BLaER1 treated with 17β-estradiol and CSF1 and Interleukin-3, amounts not matched to agents 10 nM and 100 nM (cell line): ENCODE data around the gene C10orf71.

Source experiments
- H3K27ac ChIP-seq, 11 experiments: shearing (Covaris generic); formaldehyde crosslinking; 2 replicates each; pipeline ENCODE4 v1.8.1; 2022
- H3K27me3 ChIP-seq, 11 experiments: shearing (Covaris generic); formaldehyde crosslinking; 2 replicates each; pipeline ENCODE4 v1.8.1; 2022
- H3K36me3 ChIP-seq, 11 experiments: shearing (Covaris generic); formaldehyde crosslinking; 2 replicates each; pipeline ENCODE4 v1.8.1; 2022
- H3K4me1 ChIP-seq, 10 experiments: shearing (Covaris generic); formaldehyde crosslinking; 2 replicates each; pipeline ENCODE4 v1.8.1; 2022
- H3K4me2 ChIP-seq, 11 experiments: shearing (Covaris generic); formaldehyde crosslinking; 2 replicates each; pipeline ENCODE4 v1.8.1; 2022
- H3K4me3 ChIP-seq, 10 experiments: shearing (Covaris generic); formaldehyde crosslinking; 2 replicates each; pipeline ENCODE4 v1.8.1; 2022
- H3K9ac ChIP-seq, 11 experiments: shearing (Covaris generic); formaldehyde crosslinking; 2 replicates each; pipeline ENCODE4 v1.8.1; 2022
- H3K9me3 ChIP-seq, 11 experiments: shearing (Covaris generic); formaldehyde crosslinking; replicated peaks in 1 of 11; 2 replicates each; pipeline ENCODE4 v1.8.1; 2022
- H4K20me1 ChIP-seq, 11 experiments: shearing (Covaris generic); formaldehyde crosslinking; 2 replicates each; pipeline ENCODE4 v1.8.1; 2022
- Cebpa-rat ChIP-seq, 11 experiments: shearing (Covaris generic); IDR thresholded peaks; 2 replicates each; pipeline ENCODE4 v1.8.1; 2022

C10orf71 gene

DNA sequence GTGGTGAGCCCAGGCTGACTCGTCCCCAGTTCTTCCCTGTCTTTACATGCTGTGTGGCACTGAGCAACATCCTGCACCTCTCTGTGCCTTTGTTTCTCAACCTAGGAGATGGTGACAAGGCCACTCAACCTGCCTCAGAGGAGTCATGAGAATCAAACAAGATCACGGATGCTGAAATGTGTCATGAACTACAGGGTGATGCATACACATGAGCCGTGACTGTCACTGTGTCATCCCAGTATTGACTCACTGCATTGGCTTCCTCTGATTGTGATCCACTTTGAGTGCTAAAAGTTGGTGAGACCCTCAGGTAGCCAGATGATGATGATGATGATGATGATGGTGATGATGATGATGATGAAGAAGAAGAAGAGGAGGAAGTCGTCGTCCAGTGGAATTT is 11.5 kb downstream of the C10orf71 start:
- Histone ChIP-seq H3K36me3 (no peaks in the 10 kb centered on the region), H3K27ac (peak overlapping the region in 10 of 11 experiments; percentile 10 to 79 (median 66); a peak in 21 of 22 replicates), H3K4me3 (peak overlapping the region; percentile 21 to 60 (median 36); a peak in 17 of 20 replicates), H3K4me1 (peaks cover 48 to 63% (median 56%) of the 10 kb centered on the region in 10 experiments), H4K20me1 (peaks cover 0 to 4% (median 0%) of the 10 kb centered on the region in 11 experiments; a peak in 1 of 22 replicates), H3K4me2 (peak overlapping the region; percentile 74 to 95 (median 88)), H3K27me3 (no peaks in the 10 kb centered on the region), H3K9me3 (peaks cover 0 to 6% (median 0%) of the 10 kb centered on the region in 11 experiments; a peak in 1 of 22 replicates), H3K9ac (peak overlapping the region; percentile 13 to 71 (median 50); a peak in 21 of 22 replicates)
- no peak for TF ChIP-seq Cebpa-rat (IDR thresholded peaks at IDR 0.05)

DNA sequence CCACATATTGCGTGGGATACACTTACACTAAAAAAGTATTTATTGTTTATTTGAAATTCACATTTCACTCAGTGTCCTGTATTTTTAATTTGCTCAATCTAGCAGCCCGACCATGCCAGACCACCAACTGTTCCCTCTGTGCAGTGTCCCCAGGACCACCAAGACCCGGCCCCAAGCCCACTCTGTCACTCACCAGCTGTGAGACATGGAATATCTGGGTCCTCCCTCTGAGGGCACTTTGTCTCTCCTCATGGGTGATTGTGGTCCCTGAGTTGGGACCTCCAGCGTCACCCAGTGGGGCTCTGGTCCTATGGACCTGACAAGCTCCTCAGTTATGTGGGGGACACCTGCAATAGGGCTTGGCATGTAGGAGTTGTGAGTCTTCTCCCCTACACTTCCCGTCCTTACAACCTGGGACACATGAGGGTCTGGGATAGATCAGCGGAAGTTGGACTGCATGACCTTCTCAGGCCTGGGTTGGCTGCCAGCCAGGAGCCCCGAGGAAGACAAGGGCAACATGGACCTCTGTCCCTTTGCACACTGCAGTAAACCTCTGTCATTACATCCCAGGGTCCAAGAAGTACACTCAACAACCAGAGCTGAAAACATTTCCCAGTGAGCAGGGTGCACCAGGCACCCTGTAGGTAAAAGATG is 12.1 kb downstream of the C10orf71 start:
- H3K4me3 ChIP-seq = no peak overlapping the region
- TF ChIP-seq Cebpa-rat (IDR thresholded peaks at IDR 0.05) = no peak

DNA sequence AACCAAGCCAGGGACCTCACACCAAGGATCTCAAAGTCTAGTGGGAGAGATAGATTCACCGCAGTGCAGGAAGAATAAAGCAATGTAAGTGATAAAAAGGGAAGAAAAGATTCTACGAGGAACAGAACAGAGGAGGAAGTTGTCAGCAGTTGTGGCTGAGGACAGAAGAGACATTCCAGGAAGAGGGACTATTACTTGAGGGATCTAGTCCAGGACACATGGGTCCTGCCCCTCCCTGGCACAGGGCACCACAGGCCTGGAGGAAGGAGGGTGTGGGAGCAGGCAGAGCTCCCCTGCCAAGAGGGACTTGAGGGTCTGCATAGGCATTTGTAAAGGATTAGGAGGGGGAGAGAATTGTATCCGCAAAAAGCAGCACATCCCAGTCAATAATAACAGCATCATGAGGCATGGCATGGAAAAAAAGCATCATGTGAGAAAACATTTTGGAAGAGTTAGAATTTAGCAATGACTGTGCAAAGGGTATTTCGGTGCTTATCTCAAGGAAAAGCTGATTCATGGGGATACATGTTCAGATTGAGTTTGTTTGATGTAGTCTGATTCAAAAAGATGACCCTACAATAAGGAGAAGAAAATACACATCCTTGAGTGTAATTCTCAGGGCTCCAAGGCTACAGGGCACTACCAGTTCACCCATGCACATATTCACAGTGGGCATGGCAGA is 12.7 kb downstream of the C10orf71 start:
- Histone ChIP-seq H3K4me1 (peaks cover 48 to 62% (median 56%) of the 10 kb centered on the region in 10 experiments), H3K27me3 (no peaks in the 10 kb centered on the region), H3K4me3 (no peak overlapping the region), H3K36me3 (no peaks in the 10 kb centered on the region), H4K20me1 (peaks cover 0 to 4% (median 0%) of the 10 kb centered on the region in 11 experiments; a peak in 1 of 22 replicates), H3K27ac (peak overlapping the region in 2 of 11 experiments; percentile 30 to 35; a peak in 2 of 22 replicates), H3K9me3 (peaks cover 0 to 6% (median 0%) of the 10 kb centered on the region in 11 experiments; a peak in 1 of 22 replicates), H3K4me2 (peak overlapping the region; percentile 74 to 95 (median 88)), H3K9ac (0 out of 22 replicates have a peak overlapping the region, but pooled peaks of 1 of the 11 experiments have one; percentile 3)
- TF ChIP-seq Cebpa-rat (IDR thresholded peaks at IDR 0.05) = no peak

More for the DNA sequence above, 12.1 kb downstream of the C10orf71 start:
- Histone ChIP-seq H4K20me1 (peaks cover 0 to 4% (median 0%) of the 10 kb centered on the region in 11 experiments; a peak in 1 of 22 replicates), H3K36me3 (no peaks in the 10 kb centered on the region), H3K27me3 (no peaks in the 10 kb centered on the region), H3K9ac (peak overlapping the region in 1 of 11 experiments; percentile 47; a peak in 1 of 22 replicates), H3K4me2 (peak overlapping the region; percentile 74 to 95 (median 88)), H3K4me1 (peaks cover 48 to 63% (median 56%) of the 10 kb centered on the region in 10 experiments), H3K27ac (peak overlapping the region in 3 of 11 experiments; percentile 30 to 64 (median 35); a peak in 1 of 22 replicates), H3K9me3 (peaks cover 0 to 6% (median 0%) of the 10 kb centered on the region in 11 experiments; a peak in 1 of 22 replicates)

GRCh38 chr10:49312246-49312869 is 13.4 kb downstream of the C10orf71 start:
- Histone ChIP-seq H3K4me2 (peak overlapping the region in 6 of 11 experiments; percentile 77 to 95 (median 88); a peak in 11 of 22 replicates), H3K9ac (no peak overlapping the region), H3K36me3 (no peaks in the 10 kb centered on the region), H3K4me1 (peaks cover 48 to 59% (median 53%) of the 10 kb centered on the region in 10 experiments), H3K9me3 (peaks cover 0 to 6% (median 0%) of the 10 kb centered on the region in 11 experiments; a peak in 1 of 22 replicates), H3K27ac (no peak overlapping the region), H3K27me3 (no peaks in the 10 kb centered on the region), H3K4me3 (no peak overlapping the region), H4K20me1 (peaks cover 0 to 4% (median 0%) of the 10 kb centered on the region in 11 experiments; a peak in 1 of 22 replicates)
- TF ChIP-seq Cebpa-rat (IDR thresholded peaks at IDR 0.05) = no peak

DNA sequence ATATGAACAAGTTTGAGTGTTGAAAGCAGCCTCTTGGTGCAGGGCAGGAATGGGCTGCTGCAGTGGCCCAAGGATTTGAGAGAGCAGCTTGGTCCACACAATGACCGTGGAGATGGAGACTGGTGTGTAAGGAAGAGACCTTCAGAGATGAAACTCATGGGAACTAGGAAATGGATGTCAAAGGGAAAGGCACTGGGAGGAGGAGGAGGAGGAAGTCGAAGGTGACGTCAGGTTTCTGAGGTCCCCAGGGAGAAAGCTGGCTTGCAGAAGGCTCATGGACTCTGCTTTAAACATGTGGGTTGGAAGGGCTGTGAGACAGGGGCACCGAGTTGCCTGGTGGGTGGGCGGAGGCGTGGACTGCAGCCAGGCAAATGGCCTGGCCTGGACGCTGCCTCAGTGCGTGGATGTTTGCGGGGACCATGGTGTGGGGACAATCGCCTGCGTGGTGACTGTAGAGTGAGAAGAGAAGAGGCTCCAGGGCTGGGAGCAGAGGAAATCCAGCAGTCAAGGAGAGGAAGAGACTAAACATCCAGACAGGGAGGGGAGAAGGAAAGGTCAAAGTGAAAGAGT is 14.6 kb downstream of the C10orf71 start:
- H3K27ac ChIP-seq = no peak overlapping the region
- peak overlapping the region in 8 of 11 experiments; percentile 13 to 59 (median 38); a peak in 12 of 22 replicates for H3K4me2 ChIP-seq
- no peaks in the 10 kb centered on the region for H3K27me3 ChIP-seq
- H3K9ac ChIP-seq = no peak overlapping the region
- H3K9me3 ChIP-seq = peaks cover 0 to 6% (median 0%) of the 10 kb centered on the region in 11 experiments; a peak in 1 of 22 replicates
- no peak for TF ChIP-seq Cebpa-rat (IDR thresholded peaks at IDR 0.05)
- no peaks in the 10 kb centered on the region for H3K36me3 ChIP-seq
- no peak overlapping the region for H3K4me3 ChIP-seq
- peaks cover 0 to 4% (median 0%) of the 10 kb centered on the region in 11 experiments; a peak in 1 of 22 replicates for H4K20me1 ChIP-seq
- peaks cover 40 to 65% (median 46%) of the 10 kb centered on the region in 10 experiments for H3K4me1 ChIP-seq

- peaks cover 0 to 4% (median 0%) of the 10 kb centered on the region in 11 experiments; a peak in 1 of 22 replicates for H4K20me1 ChIP-seq
- no peaks in the 10 kb centered on the region for H3K36me3 ChIP-seq
- H3K27me3 ChIP-seq = no peaks in the 10 kb centered on the region
- H3K4me3 ChIP-seq = no peak overlapping the region
- no peak overlapping the region for H3K9ac ChIP-seq
- no peak overlapping the region for H3K27ac ChIP-seq
- H3K9me3 ChIP-seq = no peaks in the 10 kb centered on the region
- TF ChIP-seq Cebpa-rat (IDR thresholded peaks at IDR 0.05) = no peak
- peaks cover 28 to 60% (median 36%) of the 10 kb centered on the region in 10 experiments for H3K4me1 ChIP-seq
- peak overlapping the region in 2 of 11 experiments; percentile 8 to 12; a peak in 3 of 22 replicates for H3K4me2 ChIP-seq
Measured at GRCh38 chr10:49314806-49315205, 15.8 kb downstream of the C10orf71 start.

GRCh38 chr10:49318028-49318427 is 19.1 kb downstream of the C10orf71 start:
- Histone ChIP-seq H3K4me2 (peak overlapping the region in 4 of 11 experiments; percentile 22 to 34 (median 26); a peak in 4 of 22 replicates), H3K27me3 (no peaks in the 10 kb centered on the region)
- TF ChIP-seq Cebpa-rat (IDR thresholded peaks at IDR 0.05) = no peak

DNA sequence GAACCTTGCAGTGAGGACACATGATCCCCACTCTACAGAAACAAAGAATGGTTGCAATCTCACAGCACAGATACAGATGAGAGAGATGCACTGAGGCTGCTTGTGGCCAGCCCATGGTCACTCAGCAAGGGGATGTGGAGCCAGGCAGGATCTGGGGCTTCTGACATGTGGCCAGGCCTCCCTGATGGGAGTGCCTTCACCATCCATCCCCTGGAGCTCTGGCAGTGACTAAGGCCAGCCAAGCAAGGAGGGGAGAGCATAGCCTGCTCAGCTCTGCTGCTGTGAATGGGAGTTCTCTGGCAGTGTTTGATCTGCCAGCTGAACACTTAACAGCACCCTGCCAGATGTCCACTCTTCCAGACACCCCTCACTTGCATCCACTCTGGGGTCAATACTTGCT is 19.8 kb downstream of the C10orf71 start:
- TF ChIP-seq Cebpa-rat (IDR thresholded peaks at IDR 0.05) = no peak
- Histone ChIP-seq H3K36me3 (no peaks in the 10 kb centered on the region), H3K27me3 (no peaks in the 10 kb centered on the region), H3K9me3 (no peaks in the 10 kb centered on the region), H3K4me1 (peaks cover 1 to 26% (median 11%) of the 10 kb centered on the region in 10 experiments; a peak in 17 of 20 replicates), H3K9ac (no peak overlapping the region), H3K27ac (no peak overlapping the region), H3K4me3 (no peak overlapping the region), H4K20me1 (no peaks in the 10 kb centered on the region), H3K4me2 (peak overlapping the region in 2 of 11 experiments; percentile 1 to 34; a peak in 3 of 22 replicates)

More at GRCh38 chr10:49318028-49318427, 19.1 kb downstream of the C10orf71 start:
- Histone ChIP-seq H3K9ac (no peak overlapping the region), H3K9me3 (no peaks in the 10 kb centered on the region), H3K4me1 (peaks cover 6 to 31% (median 14%) of the 10 kb centered on the region in 10 experiments; a peak in 17 of 20 replicates), H3K27ac (no peak overlapping the region), H4K20me1 (no peaks in the 10 kb centered on the region), H3K4me3 (no peak overlapping the region), H3K36me3 (no peaks in the 10 kb centered on the region)
